ENCODE measurements around the gene SLC29A2. TPM values are rescaled to one million over a fixed set of nuclear protein-coding genes. Genes with fewer than 3 reads are reported as not detected.

SLC29A2 gene
- polyA plus RNA-seq, 1 of the 3 experiments (the other 2 are of a cell fraction) = 3.2 TPM

GRCh38 chr11:66312549-66313320 is 58.8 kb downstream of the SLC29A2 start (continued):
- TF ChIP-seq, protein P1, sequence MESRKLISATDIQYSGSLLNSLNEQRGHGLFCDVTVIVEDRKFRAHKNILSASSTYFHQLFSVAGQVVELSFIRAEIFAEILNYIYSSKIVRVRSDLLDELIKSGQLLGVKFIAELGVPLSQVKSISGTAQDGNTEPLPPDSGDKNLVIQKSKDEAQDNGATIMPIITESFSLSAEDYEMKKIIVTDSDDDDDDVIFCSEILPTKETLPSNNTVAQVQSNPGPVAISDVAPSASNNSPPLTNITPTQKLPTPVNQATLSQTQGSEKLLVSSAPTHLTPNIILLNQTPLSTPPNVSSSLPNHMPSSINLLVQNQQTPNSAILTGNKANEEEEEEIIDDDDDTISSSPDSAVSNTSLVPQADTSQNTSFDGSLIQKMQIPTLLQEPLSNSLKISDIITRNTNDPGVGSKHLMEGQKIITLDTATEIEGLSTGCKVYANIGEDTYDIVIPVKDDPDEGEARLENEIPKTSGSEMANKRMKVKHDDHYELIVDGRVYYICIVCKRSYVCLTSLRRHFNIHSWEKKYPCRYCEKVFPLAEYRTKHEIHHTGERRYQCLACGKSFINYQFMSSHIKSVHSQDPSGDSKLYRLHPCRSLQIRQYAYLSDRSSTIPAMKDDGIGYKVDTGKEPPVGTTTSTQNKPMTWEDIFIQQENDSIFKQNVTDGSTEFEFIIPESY (IDR thresholded peaks at IDR 0.05; ENCODE audit: borderline replicate concordance, low read depth) = no peak
- TF ChIP-seq NRF1 (IDR thresholded peaks at IDR 0.05; ENCODE audit: low read depth, low read length) (no peak), NFIC (IDR thresholded peaks at IDR 0.05; ENCODE audit: borderline replicate concordance) (no peak), JUND (IDR thresholded peaks at IDR 0.05) (no peak; the same call in 1 of the 2 replicates), TEAD4 (IDR thresholded peaks at IDR 0.05; ENCODE audit: borderline replicate concordance, insufficient read depth) (no peak), MEF2A (IDR thresholded peaks at IDR 0.05; ENCODE audit: borderline replicate concordance, low read depth) (no peak)
- TF ChIP-seq, protein P2, sequence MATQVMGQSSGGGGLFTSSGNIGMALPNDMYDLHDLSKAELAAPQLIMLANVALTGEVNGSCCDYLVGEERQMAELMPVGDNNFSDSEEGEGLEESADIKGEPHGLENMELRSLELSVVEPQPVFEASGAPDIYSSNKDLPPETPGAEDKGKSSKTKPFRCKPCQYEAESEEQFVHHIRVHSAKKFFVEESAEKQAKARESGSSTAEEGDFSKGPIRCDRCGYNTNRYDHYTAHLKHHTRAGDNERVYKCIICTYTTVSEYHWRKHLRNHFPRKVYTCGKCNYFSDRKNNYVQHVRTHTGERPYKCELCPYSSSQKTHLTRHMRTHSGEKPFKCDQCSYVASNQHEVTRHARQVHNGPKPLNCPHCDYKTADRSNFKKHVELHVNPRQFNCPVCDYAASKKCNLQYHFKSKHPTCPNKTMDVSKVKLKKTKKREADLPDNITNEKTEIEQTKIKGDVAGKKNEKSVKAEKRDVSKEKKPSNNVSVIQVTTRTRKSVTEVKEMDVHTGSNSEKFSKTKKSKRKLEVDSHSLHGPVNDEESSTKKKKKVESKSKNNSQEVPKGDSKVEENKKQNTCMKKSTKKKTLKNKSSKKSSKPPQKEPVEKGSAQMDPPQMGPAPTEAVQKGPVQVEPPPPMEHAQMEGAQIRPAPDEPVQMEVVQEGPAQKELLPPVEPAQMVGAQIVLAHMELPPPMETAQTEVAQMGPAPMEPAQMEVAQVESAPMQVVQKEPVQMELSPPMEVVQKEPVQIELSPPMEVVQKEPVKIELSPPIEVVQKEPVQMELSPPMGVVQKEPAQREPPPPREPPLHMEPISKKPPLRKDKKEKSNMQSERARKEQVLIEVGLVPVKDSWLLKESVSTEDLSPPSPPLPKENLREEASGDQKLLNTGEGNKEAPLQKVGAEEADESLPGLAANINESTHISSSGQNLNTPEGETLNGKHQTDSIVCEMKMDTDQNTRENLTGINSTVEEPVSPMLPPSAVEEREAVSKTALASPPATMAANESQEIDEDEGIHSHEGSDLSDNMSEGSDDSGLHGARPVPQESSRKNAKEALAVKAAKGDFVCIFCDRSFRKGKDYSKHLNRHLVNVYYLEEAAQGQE (IDR thresholded peaks at IDR 0.05; ENCODE audit: low read depth, low read length) = peak; percentile 2; the same call in 1 of the 2 replicates

Small RNA genes within 50 kb of the gene (small RNA-seq; reads per million reads assigned to genes)
- gene RF00017 (0 reads per million in 7 experiments), gene RNU1-84P (0 to 2.5 (median 0) reads per million in 7 experiments)

Other genes with a start within 250 kb of the SLC29A2 start
- gene KLC2, start 114.1 kb downstream of the SLC29A2 start, polyA plus RNA-seq (2012; rRNA removed) = 36.4 and 39.0 TPM in 2 replicates
- gene RAB1B, start 103.1 kb downstream of the SLC29A2 start, polyA plus RNA-seq (2012; rRNA removed) = 204 and 208 TPM in 2 replicates
- 7.4 and 11.8 TPM in 2 replicates for gene CNIH2, start 93.6 kb downstream of the SLC29A2 start, polyA plus RNA-seq (2012; rRNA removed)
- 115 and 123 TPM in 2 replicates for gene YIF1A, start 82.6 kb downstream of the SLC29A2 start, polyA plus RNA-seq (2012; rRNA removed)
- gene TMEM151A, start 79.9 kb downstream of the SLC29A2 start, polyA plus RNA-seq (2012; rRNA removed) = 0.29 and 0.35 TPM in 2 replicates
- 2.6 and 7.7 TPM in 2 replicates for gene CD248, start 54.7 kb downstream of the SLC29A2 start, polyA plus RNA-seq (2012; rRNA removed)
- 13.0 and 16.9 TPM in 2 replicates for gene RIN1, start 35.3 kb downstream of the SLC29A2 start, polyA plus RNA-seq (2012; rRNA removed)
- 70.0 and 76.5 TPM in 2 replicates for gene BRMS1, start 26.7 kb downstream of the SLC29A2 start, polyA plus RNA-seq (2012; rRNA removed)
- gene B4GAT1, start 24.1 kb downstream of the SLC29A2 start, polyA plus RNA-seq (2012; rRNA removed) = 26.4 TPM in 2 replicates
- gene NPAS4, start 49.3 kb upstream of the SLC29A2 start, polyA plus RNA-seq (2012; rRNA removed) = 0.03 and 0.08 TPM in 2 replicates
- gene MRPL11, start 67.1 kb upstream of the SLC29A2 start, polyA plus RNA-seq (2012; rRNA removed) = 33.9 and 45.6 TPM in 2 replicates
- gene PELI3, start 95.1 kb upstream of the SLC29A2 start, polyA plus RNA-seq (2012; rRNA removed) = 6.5 and 7.0 TPM in 2 replicates
- 62.1 and 70.6 TPM in 2 replicates for gene DPP3, start 108.7 kb upstream of the SLC29A2 start, polyA plus RNA-seq (2012; rRNA removed)
- gene BBS1, start 138.9 kb upstream of the SLC29A2 start, polyA plus RNA-seq (2012; rRNA removed) = 24.8 and 34.3 TPM in 2 replicates
- 12.6 and 13.1 TPM in 2 replicates for gene ZDHHC24, start 174.3 kb upstream of the SLC29A2 start, polyA plus RNA-seq (2012; rRNA removed)
- 0.02 and 0.03 TPM in 2 replicates for gene ACTN3, start 175.1 kb upstream of the SLC29A2 start, polyA plus RNA-seq (2012; rRNA removed)
- 57.2 and 60.1 TPM in 2 replicates for gene CTSF, start 196.8 kb upstream of the SLC29A2 start, polyA plus RNA-seq (2012; rRNA removed)
- 0.06 and 0.21 TPM in 2 replicates for gene CCDC87, start 221.3 kb upstream of the SLC29A2 start, polyA plus RNA-seq (2012; rRNA removed)
- 54.7 and 56.1 TPM in 2 replicates for gene CCS, start 221.4 kb upstream of the SLC29A2 start, polyA plus RNA-seq (2012; rRNA removed)
- 17.6 and 19.8 TPM in 2 replicates for gene RBM14, start 244.9 kb upstream of the SLC29A2 start, polyA plus RNA-seq (2012; rRNA removed)

Measured in SK-N-SH (cell line).